ENCODE data around the gene MSH5.

MSH5 gene

DNA sequence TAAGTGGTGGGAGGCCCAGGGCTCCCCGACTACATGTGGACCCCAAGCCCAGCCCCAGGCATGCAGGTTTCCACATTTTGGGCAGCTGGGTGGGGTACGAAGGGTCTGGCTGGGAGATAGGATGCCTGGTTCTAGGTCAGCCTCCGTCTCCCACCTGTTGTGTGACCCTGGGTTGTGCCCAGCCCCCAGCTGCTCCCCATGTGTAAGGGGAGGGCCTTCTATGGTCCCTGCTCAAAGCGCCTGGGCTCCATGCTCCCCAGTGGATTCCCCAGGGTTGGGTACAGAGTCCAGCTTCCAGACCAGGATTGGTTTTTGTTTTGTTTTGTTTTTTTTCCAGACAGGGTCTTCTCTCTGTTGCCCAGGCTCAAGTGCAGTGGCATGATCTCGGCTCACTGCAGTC is 38.4 kb downstream of the MSH5 start:
- no peak overlapping the region for H3K27ac ChIP-seq
- TF ChIP-seq, protein P1, sequence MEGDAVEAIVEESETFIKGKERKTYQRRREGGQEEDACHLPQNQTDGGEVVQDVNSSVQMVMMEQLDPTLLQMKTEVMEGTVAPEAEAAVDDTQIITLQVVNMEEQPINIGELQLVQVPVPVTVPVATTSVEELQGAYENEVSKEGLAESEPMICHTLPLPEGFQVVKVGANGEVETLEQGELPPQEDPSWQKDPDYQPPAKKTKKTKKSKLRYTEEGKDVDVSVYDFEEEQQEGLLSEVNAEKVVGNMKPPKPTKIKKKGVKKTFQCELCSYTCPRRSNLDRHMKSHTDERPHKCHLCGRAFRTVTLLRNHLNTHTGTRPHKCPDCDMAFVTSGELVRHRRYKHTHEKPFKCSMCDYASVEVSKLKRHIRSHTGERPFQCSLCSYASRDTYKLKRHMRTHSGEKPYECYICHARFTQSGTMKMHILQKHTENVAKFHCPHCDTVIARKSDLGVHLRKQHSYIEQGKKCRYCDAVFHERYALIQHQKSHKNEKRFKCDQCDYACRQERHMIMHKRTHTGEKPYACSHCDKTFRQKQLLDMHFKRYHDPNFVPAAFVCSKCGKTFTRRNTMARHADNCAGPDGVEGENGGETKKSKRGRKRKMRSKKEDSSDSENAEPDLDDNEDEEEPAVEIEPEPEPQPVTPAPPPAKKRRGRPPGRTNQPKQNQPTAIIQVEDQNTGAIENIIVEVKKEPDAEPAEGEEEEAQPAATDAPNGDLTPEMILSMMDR (conservative IDR thresholded peaks at IDR 0.05): no peak
- TF ChIP-seq ZFX (IDR thresholded peaks at IDR 0.05): no peak

DNA sequence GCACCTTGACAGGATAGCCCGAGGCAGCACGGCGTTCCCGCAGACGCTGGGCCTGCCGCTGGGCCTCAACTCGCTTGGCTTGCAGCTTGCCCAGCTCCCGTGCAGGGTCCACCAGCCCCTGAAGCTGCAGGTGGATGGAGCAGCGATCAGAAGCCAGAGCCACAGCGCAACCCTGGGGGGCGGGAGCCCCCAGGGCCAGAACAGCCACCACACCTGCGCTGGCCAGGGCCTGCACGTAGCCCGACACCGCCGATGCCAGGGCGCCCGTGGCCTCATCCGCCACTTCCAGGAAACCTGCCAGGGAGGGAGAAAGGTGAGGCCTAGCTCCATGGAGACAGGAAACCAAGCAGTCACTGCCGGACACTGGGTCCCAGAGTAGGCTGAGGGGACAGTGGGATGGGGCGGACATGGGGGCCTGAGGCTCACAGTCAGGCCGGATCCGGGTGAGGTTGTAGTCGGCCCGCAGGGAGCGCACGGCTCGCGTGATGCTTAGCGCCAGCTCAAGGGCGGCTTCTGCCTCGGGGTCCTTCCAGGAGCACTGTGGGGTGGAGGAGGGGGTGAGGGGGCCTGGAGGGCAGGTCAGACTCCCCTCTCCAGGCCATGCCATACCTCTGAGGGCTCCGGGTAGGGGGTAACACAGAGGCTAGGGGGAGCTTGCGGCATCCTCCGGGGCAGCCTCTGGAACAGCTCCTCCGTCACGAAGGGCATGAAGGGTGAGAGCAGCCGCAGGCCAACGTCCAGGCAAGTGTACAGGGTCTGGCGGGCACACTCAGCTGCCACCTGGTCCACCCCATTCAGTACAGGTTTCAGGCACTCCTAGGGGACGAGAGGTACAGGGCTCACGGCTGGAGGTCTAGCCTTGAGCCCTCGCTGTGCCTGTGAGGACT is 39.4 kb downstream of the MSH5 start:
- no peak for TF ChIP-seq ZFX (IDR thresholded peaks at IDR 0.05)
- TF ChIP-seq, protein P1 (conservative IDR thresholded peaks at IDR 0.05): no peak
- no peak overlapping the region for H3K27ac ChIP-seq

DNA sequence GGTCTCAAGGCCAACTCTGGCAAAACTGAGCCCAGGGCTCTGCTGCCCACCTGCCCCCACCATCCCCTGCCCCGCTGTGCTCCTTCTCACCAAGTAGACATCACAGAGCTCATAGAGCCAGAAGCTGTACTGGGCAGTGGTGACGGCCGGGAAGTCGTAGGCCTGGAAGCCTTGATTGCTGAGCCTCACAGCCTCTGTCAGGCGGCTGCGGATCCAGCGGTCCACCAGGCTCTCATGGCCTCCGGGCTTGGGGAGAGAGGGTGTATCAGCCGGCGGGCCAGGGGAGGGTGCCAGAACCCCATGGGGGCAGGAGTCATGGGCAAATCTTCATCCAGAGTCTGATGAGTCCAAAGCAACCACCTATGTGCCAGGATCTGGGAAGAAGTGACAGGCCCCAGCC is 40.1 kb downstream of the MSH5 start:
- no peak overlapping the region for H3K27ac ChIP-seq
- TF ChIP-seq, protein P1 (conservative IDR thresholded peaks at IDR 0.05): no peak
- no peak for TF ChIP-seq ZFX (IDR thresholded peaks at IDR 0.05)

DNA sequence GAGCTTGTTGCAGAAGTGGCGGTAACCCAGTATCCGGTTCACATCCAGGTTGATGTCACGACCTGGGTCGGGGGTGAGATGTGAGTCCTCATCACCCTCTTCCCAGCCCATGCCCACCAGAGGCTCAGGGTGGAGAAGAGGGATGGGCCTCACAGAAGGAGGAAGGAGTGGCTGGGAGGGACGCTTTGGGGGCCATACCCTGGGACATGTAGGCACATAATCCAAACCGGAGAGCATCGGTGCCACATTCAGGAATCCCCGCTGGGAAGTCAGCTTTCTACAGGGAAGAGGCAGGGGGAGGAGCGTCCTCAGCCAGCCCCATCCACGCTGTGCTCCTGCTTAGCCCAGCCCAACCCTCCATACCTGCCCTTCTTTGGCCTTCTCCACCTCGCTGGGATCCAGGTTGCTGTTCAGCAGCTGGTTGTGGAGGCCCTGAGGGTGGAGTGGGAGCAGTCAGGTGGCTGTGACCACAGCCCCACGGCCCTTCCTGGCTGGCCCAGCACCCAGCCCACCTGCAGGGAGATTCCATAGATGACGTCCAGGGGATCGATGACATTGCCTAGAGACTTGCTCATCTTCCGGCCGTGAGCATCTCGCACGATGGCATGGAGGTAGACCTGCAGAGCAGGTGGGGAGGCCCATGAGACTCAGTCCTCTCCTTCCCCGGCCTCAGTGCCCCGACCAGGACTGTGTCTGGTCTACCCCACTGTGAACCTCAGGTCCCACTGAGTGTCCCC is 40.9 kb downstream of the MSH5 start:
- H3K27ac ChIP-seq: no peak overlapping the region
- no peak for TF ChIP-seq ZFX (IDR thresholded peaks at IDR 0.05)
- TF ChIP-seq, protein P1 (conservative IDR thresholded peaks at IDR 0.05): no peak

DNA sequence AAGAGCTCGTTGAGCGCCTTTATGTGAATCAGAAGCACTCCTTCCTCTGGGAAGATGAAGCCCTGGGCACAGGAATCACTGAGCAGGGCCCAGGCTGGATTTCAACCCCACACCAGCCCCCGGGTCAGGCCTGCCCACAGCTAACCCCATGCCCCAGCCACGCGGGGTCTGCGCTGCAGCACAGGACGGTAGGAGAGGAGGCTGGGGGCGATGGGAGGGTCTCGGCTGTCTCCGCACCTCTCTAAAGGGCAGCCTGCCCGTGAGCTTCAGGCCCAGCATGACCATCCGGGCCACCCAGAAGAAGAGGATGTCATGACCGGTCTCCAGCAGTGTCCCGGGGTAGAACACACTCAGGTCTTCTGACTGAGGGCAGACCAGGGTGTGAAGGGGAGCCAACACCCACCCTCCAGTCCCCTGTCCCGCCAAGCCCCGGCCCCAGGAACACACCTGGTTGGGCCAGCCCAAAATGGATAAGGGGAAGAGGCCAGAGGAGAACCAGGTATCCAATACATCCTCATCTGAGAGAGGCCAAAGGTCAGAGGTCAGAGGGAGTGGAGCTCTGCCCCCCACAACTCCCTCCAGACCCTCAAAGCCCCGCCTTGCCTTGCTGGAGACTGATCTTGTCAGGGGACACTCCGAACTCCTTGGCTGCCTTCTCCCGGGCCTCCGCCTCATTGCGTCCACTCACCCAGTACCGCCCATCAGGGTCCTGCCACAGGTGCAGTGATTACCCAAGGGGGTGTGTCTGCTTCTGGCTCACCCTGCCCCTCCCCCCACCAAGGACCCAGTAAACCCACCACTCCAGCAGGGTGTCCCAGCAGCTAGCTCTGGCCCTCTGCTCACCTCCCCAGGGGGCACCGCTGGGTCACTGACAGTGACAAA is 41.7 kb downstream of the MSH5 start:
- no peak overlapping the region for H3K27ac ChIP-seq
- no peak for TF ChIP-seq ZFX (IDR thresholded peaks at IDR 0.05)
- TF ChIP-seq, protein P1 (conservative IDR thresholded peaks at IDR 0.05): no peak

DNA sequence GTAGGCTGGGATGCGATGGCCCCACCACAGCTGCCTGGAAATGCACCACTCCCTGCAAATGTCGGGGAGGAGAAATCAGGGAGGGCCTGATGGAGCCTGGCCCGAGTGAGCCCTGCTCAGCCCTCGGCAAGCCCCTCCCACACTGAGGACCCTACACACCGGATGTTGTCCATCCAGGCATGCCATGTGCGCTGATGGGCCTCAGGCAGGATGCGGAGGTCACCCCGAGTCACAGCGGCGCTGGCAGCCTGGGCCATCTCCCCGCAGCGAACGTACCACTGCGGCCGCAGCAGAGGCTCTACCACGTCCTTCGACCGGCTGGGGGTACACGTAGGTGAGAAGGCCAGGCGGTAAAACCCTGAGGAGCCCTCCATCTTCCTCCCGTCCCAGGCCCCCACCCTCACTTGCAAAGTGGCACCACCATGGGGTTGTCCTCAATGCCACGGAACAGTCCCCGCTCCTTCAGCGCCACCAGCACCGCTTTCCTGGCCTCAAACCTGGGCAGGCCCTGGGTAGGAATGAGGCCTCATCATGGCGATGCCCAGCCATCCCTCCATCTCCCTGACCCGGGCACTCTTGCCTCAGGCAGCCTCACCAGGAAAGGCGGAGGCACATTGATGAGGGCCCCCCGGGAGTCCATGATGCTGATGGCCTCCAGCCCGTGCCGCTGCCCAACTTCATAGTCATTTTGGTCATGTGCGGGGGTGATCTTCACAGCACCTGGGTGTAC is 42.5 kb downstream of the MSH5 start:
- no peak overlapping the region for H3K27ac ChIP-seq
- TF ChIP-seq ZFX (IDR thresholded peaks at IDR 0.05): no peak
- TF ChIP-seq, protein P1 (conservative IDR thresholded peaks at IDR 0.05): no peak

Measured in C4-2B (cell line).